ENCODE data around the gene TSEN34.
"Not testable (repeated sequence)": the region's sequence is repeated elsewhere in the genome, so short reads cannot be mapped to it uniquely, and the experiment has no call there.

The TSEN34 gene

GRCh38 chr19:54162241-54162805 is 28.8 kb upstream of the TSEN34 start:
- peak; percentile 88 for DNase-seq (ENCODE audit: low spot score)

- DNase-seq (ENCODE audit: low spot score) = no peak
These were observed 28.2 kb upstream of the TSEN34 start for GRCh38 chr19:54162884-54163283.

DNA sequence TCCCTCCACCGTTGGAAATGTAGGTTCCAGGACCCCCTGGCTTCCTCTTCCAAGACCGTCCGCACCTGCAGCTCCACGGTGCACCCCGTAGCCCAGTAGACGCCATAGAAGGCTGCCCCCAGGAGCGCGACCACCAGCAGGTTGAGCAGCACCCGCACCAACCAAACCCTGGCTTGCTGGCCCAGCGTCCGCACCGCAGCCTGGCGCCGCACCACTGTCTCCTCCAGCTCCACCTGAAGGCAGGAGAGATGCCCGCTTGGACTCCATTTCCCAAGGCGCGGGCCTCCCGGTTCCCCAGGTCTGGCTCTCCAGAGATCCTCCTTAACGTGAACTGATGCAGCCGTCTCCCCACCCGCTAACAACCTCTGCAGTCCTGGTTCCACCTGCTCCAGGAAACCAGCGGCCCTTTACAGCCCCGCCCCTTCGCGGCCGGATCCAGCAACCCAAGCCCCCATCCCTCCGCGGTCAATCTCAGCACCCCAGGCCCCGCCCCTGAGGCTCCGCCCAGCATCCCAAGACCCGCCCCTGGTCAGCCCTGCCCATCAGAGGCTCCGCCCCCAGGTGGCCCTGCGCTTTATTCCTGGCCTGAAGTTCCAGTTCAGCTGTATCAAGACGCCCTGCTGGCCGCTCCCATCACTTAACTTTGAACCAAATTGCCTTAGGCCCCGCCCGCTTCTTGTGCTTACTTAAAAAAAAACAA is 26.6 kb upstream of the TSEN34 start:
- DNase-seq (ENCODE audit: low spot score) = peak; percentile 57

- DNase-seq (ENCODE audit: low spot score) = no peak
These were observed 25.9 kb upstream of the TSEN34 start for GRCh38 chr19:54165222-54165621.

DNA sequence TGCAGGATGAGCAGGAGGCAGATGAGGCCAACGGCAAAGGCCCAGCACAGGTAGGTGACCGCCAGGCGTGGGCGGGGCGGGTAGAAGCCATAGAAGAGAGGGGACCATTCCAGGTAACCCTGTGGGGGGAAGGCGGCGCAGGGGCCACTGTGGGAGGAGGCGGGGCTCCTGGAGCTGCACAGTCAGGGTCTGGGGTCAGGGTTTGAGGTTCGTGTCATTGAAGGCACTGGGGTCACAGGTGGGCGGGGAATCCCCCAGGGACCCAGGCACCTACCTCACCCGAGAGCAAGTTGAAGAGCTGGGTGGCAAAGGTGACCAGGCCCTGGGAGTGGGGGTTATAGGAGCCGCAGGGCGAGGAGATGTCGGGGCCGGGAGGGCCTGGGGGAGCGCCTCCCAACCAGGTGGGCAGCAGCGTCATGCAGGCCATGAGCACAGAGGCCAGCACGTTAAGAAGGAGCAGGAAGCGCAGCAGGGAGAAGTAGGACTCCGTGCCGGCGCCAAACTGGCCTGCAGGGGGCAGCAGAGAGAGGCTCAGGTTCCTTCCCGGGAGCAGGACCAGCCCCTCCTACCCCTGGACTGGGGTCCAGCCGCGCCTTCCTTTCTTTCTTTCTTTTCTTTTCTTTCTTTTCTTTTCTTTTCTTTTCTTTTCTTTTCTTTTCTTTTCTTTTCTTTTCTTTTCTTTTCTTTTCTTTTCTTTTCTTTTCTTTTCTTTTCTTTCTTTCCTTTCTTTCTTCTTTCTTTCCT is 22.8 kb upstream of the TSEN34 start:
- DNase-seq (ENCODE audit: low spot score) = peak; percentile 87

DNA sequence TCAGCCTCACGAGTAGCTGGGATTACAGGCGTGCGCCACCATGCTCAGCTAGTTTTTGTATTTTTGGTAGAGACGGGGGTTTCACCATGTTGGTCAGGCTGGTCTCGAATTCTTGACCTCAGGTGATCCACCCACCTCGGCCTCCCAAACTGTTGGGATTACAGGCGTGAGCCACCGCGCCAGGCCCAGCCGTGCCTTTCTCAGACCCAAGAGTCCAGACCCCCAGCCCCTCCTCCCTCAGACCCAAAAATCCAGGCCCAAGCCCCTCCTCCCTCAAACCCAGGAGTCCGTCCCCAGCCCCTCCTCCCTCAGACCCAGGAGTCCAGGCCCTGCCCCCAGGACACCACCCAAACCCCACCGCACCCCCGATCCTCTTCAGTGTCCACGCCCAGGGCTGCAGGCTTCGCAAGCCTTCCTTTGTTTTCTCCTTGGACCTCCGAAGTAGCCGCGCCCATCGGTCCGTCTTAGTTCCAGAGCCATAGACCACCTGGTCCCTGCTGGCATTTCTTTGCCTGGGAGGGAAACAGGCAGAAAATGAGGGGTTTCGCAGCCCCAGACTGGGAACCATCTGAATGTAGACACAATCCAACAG is 21.9 kb upstream of the TSEN34 start:
- no peak for DNase-seq (ENCODE audit: low spot score)

DNA sequence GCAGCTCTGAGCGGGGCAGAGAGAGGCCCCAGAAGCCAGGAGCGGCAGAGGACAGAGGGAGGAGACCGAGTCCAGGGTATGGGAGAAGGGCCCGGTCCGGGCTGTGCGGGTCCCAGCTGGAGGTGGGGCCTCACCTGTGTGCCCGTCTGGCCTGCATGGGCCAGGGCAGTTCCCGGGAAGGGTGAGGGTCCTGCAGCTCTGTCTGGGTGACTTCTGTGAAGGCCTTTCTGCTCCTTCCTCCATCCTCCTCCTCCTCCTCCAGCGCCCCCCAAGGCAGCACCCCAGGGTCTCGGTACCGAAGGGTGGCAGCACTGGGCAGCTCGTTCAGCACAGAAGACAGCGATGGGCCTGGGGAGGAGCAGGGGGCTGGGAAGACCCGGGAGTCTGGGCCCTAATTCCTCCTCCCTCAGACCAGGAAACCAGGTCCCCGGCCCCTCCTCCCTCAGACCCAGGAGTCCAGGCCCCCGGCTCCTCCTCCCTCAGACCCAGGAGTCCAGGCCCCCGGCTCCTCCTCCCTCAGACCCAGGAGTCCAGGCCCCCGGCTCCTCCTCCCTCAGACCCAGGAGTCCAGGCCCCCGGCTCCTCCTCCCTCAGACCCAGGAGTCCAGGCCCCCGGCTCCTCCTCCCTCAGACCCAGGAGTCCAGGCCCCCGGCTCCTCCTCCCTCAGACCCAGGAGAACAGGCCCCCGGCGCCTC is 19.2 kb upstream of the TSEN34 start:
- not testable (repeated sequence) for DNase-seq (ENCODE audit: low spot score)

- no peak for DNase-seq (ENCODE audit: low spot score)
These were observed 18.4 kb upstream of the TSEN34 start, which contains the start of gene TMC4 for GRCh38 chr19:54172471-54173358. Gene TMC4, minus strand, starts transcription at chr19:54173160. Its CDS starts 43 bp downstream, at chr19:54173117.

DNA sequence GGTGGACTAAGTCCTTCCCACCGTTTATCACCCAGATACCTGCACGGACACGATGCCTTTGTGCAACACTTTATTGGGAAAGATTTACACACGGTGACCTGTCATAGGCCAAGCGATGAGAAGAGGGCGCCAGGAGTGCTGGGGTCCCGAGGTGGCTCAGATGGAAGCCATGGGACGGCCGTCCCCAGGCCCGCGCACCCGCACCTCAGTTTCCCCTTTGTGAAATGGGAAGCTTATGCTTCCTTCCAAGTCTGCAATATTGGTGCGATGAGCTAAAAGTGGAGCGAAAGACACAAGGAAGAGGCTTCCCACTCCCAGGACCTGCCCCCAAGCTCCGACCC is 17.8 kb upstream of the TSEN34 start:
- DNase-seq (ENCODE audit: low spot score) = no peak

- DNase-seq (ENCODE audit: low spot score) = no peak
These were observed 16.9 kb upstream of the TSEN34 start for GRCh38 chr19:54173951-54174834.

- DNase-seq (ENCODE audit: low spot score) = peak; percentile 58
These were observed 12.4 kb upstream of the TSEN34 start for GRCh38 chr19:54178581-54179261.

- no peak for DNase-seq (ENCODE audit: low spot score)
These were observed 11.8 kb upstream of the TSEN34 start for GRCh38 chr19:54179262-54179852.

- peak; percentile 25 for DNase-seq (ENCODE audit: low spot score)
These were observed 11.1 kb upstream of the TSEN34 start for GRCh38 chr19:54179921-54180461.

- no peak for DNase-seq (ENCODE audit: low spot score)
These were observed 10.4 kb upstream of the TSEN34 start for GRCh38 chr19:54180691-54181091.

DNA sequence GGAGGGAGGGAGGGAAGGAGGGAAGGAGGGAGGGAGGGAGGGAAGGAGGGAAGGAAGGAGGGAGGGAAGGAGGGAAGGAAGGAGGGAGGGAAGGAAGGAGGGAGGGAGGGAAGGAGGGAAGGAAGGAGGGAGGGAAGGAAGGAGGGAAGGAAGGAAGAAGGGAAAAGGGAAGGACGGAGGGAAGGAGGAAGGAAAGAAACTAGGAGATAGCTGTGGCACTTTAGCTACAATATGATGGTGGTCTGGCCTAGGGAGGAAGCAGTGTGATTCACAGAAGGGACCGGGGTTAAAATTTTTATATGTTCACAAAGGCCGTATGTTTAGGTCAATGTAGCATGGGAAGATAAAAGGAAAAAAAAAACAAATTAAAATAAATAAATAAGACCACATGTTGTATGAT is 9.2 kb upstream of the TSEN34 start:
- DNase-seq (ENCODE audit: low spot score) = not testable (repeated sequence)

GRCh38 chr19:54183431-54183830 is 7.7 kb upstream of the TSEN34 start:
- no peak for DNase-seq (ENCODE audit: low spot score)

GRCh38 chr19:54186351-54186750 is 4.8 kb upstream of the TSEN34 start:
- no peak for DNase-seq (ENCODE audit: low spot score)

- DNase-seq (ENCODE audit: low spot score) = no peak
These were observed 4.2 kb upstream of the TSEN34 start for GRCh38 chr19:54186934-54187381.
